GM12891 (cell line): ENCODE measurements around the gene TNK2.

ENCODE experiments used
- PAX5 ChIP-seq: IDR thresholded peaks from 2 replicates; pipeline ENCODE4 v1.6.1; 2011; ENCODE audit warnings: low read length, moderate library complexity, mild to moderate bottlenecking; ENCODE audit not compliant: insufficient read depth, severe bottlenecking
- POLR2A ChIP-seq: IDR thresholded peaks from 2 replicates; pipeline ENCODE4 v1.6.1; 2011; ENCODE audit warnings: low read depth, low read length, control low read depth
- POLR2AphosphoS5 ChIP-seq: IDR thresholded peaks from 2 replicates; pipeline ENCODE4 v1.6.1; 2011; ENCODE audit warnings: low read depth, low read length, control low read depth
- SPI1 ChIP-seq: IDR thresholded peaks from 2 replicates; pipeline ENCODE4 v1.6.1; 2011; ENCODE audit warnings: low read depth, low read length, control low read depth
- TAF1 ChIP-seq: IDR thresholded peaks from 2 replicates; pipeline ENCODE4 v1.6.1; 2011; ENCODE audit warnings: low read depth, low read length, control low read depth

DNA sequence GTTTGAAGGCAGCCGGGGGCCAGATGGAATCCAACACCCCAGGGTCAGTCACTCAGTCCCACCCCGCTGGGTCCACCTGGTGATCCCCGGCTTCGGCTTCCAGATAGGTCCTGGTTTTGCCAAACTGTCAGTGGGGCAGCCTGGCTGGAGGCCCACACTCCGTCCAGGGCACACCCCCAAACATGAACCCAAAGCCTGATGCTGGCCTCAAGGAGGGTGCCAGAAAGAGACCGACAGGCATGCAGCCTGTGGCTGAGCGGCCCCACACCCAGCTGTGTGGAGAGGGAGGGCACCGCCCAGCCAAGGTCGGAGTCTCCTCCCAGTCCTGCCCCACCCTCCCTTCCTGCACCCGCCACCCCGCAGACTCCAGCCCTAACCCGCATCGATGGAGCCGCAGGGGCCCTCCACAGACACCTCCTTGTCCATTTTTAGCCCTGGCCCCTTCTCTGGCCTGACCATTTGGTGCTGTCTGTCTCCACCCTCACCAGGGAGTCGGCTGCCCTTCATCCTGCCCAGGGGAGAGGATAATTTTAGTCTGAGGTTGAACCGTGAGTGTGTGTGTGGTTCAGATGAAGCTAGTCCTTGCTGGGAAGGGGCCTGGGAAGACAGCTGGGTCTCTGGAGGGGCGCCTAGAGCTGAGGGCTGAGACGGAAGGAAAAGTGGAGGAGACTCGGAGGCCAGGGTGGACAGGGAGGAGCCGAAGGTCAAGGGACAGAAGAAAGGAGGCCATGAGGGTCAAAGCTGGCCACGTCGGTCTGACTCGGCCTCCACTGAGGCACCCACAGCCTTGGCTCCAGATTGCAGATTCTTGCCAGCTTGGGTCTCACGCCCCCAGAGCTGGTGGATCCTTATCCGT, 23.1 kb downstream of the TNK2 start:
- TF ChIP-seq POLR2A (no peak), POLR2AphosphoS5 (no peak), TAF1 (no peak), SPI1 (no peak), PAX5 (no peak)
